HG02571 (cell line): Measurements from ENCODE around the gene ANKRD42.

ENCODE experiments used
- ATAC-seq: cut with Tn5 transposase; IDR thresholded peaks from one replicate; pipeline ENCODE4 v1.9.1; 2021; ENCODE audit warnings: mild to moderate bottlenecking, moderate library complexity; ENCODE audit not compliant: unreplicated experiment

The ANKRD42 gene

GRCh38 chr11:83193315-83194280 is at the start of gene ANKRD42:
ANKRD42 (plus strand) TSS chr11:83193712; CDS start chr11:83194671, 959 bp downstream.
- peak; percentile 93 for ATAC-seq

- no peak for ATAC-seq
These were observed 45.6 kb upstream of the ANKRD42 start for GRCh38 chr11:83147895-83148294.

DNA sequence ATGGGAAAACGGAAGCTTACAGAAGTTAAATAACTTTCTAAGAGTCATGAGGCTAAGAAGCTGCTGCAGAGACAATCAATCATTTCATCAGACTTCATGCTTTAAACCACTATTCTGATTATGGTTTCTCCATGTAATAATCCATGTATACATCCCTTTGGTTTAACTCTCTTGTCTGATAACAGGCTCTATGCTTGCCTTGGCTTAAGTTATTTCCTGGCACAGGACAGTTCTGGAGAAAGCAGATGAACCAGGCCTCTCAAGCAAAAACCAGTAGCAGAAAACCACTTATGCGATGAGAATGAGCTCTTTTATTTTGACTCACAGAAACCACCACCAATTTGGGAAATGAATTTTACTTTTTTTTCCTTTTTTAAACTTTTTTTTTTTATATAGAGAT is 43.1 kb upstream of the ANKRD42 start:
- no peak for ATAC-seq

DNA sequence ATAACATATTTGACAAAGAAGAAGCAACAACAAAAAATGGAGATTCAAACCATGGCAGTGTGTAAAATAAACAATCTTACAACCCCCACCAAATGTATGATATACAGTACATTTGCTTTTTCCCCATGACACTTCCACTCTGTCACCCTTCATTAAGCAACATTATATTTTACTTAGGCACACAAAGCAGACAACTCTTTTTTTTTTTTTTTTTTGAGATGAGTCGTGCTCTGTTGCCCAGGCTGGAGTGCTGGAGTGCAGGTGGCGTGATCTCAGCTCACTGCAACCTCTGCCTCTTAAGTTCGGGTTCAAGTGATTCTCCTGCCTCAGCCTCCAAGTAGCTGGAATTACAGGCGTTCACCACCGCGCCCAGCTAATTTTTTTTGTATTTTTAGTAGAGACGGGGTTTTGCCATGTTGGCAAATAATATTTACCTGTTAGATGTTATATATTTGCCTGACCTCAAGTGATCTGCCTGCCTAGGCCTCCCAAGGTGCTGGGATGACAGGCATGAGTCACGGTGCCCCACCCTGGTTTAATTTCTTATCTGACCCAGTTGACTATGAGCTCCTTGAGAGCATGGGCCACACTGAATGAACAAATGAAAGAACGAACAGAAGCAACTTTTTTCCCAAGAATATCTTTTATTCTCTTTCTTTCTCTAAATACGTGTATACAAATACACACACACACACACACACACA is 42.1 kb upstream of the ANKRD42 start:
- no peak for ATAC-seq

GRCh38 chr11:83152264-83152663 is 41.2 kb upstream of the ANKRD42 start:
- ATAC-seq, result no peak

DNA sequence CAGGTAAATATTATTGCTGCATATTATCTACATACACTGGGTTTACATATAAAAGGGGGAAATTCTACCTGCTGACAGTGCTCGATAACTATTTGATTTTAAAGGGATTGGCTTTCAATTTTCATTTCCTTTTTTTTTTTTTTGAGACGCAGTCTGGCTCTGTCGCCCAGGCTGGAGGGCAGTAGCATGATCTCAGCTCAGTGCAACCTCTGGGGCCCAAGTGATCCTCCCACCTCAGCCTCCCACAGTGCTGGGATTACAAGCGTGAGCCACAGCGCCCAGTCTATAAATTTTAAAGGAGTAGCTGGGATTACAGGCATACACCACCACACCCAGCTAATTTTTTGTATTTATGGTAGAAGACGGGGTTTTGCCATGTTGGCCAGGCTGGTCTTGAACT is 39.7 kb upstream of the ANKRD42 start:
- no peak for ATAC-seq

GRCh38 chr11:83156144-83156995 is 37.1 kb upstream of the ANKRD42 start:
- peak; percentile 95 for ATAC-seq

- peak; percentile 8 for ATAC-seq
These were observed 36.4 kb upstream of the ANKRD42 start, which contains the start of gene PCF11 for GRCh38 chr11:83156996-83157593. PCF11 (plus strand) TSS chr11:83157131; CDS start chr11:83157440, 309 bp downstream.

GRCh38 chr11:83157594-83158356 is 35.7 kb upstream of the ANKRD42 start:
- ATAC-seq, result no peak

GRCh38 chr11:83158357-83158786 is 35.1 kb upstream of the ANKRD42 start:
- no peak for ATAC-seq

GRCh38 chr11:83158965-83159901 is 34.3 kb upstream of the ANKRD42 start:
- ATAC-seq, result no peak

GRCh38 chr11:83159902-83160865 is 33.3 kb upstream of the ANKRD42 start:
- ATAC-seq, result no peak

- no peak for ATAC-seq
These were observed 31.8 kb upstream of the ANKRD42 start for GRCh38 chr11:83161610-83162199.

DNA sequence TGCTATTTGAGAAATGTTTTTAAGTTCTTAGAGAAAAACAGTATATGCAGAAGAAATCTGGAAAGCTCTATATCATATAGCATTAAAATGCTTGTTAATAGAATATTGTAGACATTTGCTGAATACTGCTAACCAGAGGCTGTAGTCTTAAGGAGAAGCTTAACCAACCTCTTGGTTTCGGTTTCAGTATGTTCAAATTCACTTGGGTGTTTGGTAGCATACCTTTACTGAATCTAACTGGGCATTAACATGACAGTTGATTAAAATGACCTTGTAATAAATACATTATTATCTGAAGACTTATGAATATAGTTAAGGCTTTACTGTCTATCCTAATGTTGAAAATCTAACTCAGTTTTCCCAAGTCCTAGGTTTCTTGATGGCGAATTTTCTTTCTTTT is 31.1 kb upstream of the ANKRD42 start:
- ATAC-seq, result peak; percentile 58

GRCh38 chr11:83166193-83166866 is 27.2 kb upstream of the ANKRD42 start:
- ATAC-seq, result no peak

GRCh38 chr11:83168756-83169155 is 24.8 kb upstream of the ANKRD42 start:
- no peak for ATAC-seq
